Keratinocyte (primary cell): ENCODE measurements around the gene OTUD7B. TPM values are rescaled to one million over a fixed set of nuclear protein-coding genes. Genes with fewer than 3 reads are reported as not detected.
A peak's percentile ranks its signal among the peaks of the same experiment; 100 is the strongest.

ENCODE experiments used
- DNase-seq: peaks from one replicate; pipeline ENCODE4 v3.0.0-alpha.2; 2011; ENCODE audit warnings: low read depth, missing footprints, low spot score
- FAIRE-seq: peaks from 2 replicates; lab custom pipeline; 2011; peaks lifted over from hg19 to GRCh38; lab: Jason Lieb, UNC
- H2AFZ ChIP-seq: 2 replicates; pipeline ENCODE4 v1.6.0; 2012; ENCODE audit warnings: low read length, control low read depth, inconsistent platforms; ENCODE audit not compliant: control insufficient read depth
- H3K27ac ChIP-seq: 2 replicates; pipeline ENCODE4 v1.5.1; 2011; ENCODE audit warnings: low read length; ENCODE audit not compliant: control insufficient read depth, insufficient read depth
- H3K27me3 ChIP-seq: 3 replicates; pipeline ENCODE4 v1.6.0; 2011; ENCODE audit warnings: low read length; ENCODE audit not compliant: control insufficient read depth, insufficient read depth; ENCODE audit errors: extremely low read depth
- H3K36me3 ChIP-seq, 2 experiments: 2 replicates in 1 of 2; 3 replicates in 1 of 2; pipeline ENCODE4 v1.5.1; 2011; ENCODE audit warnings: low read length in 2 of 2, mild to moderate bottlenecking in 1 of 2; ENCODE audit not compliant: control insufficient read depth in 2 of 2, insufficient read depth in 2 of 2; ENCODE audit errors: extremely low read depth in 1 of 2
- H3K4me1 ChIP-seq: 3 replicates; pipeline ENCODE4 v1.5.1; 2011; ENCODE audit warnings: low read length; ENCODE audit not compliant: control insufficient read depth, insufficient read depth; ENCODE audit errors: extremely low read depth
- H3K4me2 ChIP-seq: 3 replicates; pipeline ENCODE4 v1.6.0; 2011; ENCODE audit warnings: low read depth, low read length; ENCODE audit not compliant: control insufficient read depth, insufficient read depth; ENCODE audit errors: extremely low read depth
- H3K4me3 ChIP-seq, 3 experiments: fragments of 200-600 bp in 1 of 3; sonication (generic) in 1 of 3; 2 replicates in 2 of 3; 3 replicates in 1 of 3; pipeline ENCODE4 v1.5.1; 2011 to 2016; ENCODE audit warnings: low read length in 3 of 3, mild to moderate bottlenecking in 3 of 3, control low read depth in 2 of 3, inconsistent platforms in 1 of 3, low read depth in 1 of 3, mixed read lengths in 1 of 3, mixed run types in 1 of 3, moderate library complexity in 1 of 3; ENCODE audit not compliant: control insufficient read depth in 2 of 3, insufficient read depth in 2 of 3; ENCODE audit errors: extremely low read depth in 1 of 3
- H3K79me2 ChIP-seq: 2 replicates; pipeline ENCODE4 v1.6.0; 2012; ENCODE audit warnings: low read length; ENCODE audit not compliant: control insufficient read depth, insufficient read depth
- H3K9ac ChIP-seq: 3 replicates; pipeline ENCODE4 v1.6.0; 2011; ENCODE audit warnings: low read length; ENCODE audit not compliant: control insufficient read depth, insufficient read depth; ENCODE audit errors: extremely low read depth
- H3K9me1 ChIP-seq: 3 replicates; pipeline ENCODE4 v1.6.0; 2011; ENCODE audit warnings: low read length; ENCODE audit not compliant: control insufficient read depth, insufficient read depth; ENCODE audit errors: extremely low read depth
- H3K9me3 ChIP-seq: 2 replicates; pipeline ENCODE4 v1.5.1; 2012; ENCODE audit warnings: low read depth, low read length; ENCODE audit not compliant: control insufficient read depth
- H4K20me1 ChIP-seq: 3 replicates; pipeline ENCODE4 v1.6.0; 2011; ENCODE audit warnings: low read length; ENCODE audit not compliant: control insufficient read depth, insufficient read depth; ENCODE audit errors: extremely low read depth
- EZH2 ChIP-seq: IDR thresholded peaks from one replicate; pipeline ENCODE4 v1.6.1; 2012; ENCODE audit warnings: inconsistent platforms, mild to moderate bottlenecking, low read length, moderate library complexity
- dilution Hi-C: fragments of 300-500 bp; cut with MboI; formaldehyde crosslinking; loops from one replicate; pipeline ENCODE4 v1.7.0; 2020; ENCODE audit warnings: low sequenced_read_pairs; ENCODE audit not compliant: extremely low pct_ligation_motif_present
- polyA plus RNA-seq, 5 experiments: library from polyadenylated mRNA; depleted of rRNA in 3 of 5; stranded (reverse) in 3 of 5; stranded (forward) in 1 of 5; unstranded in 1 of 5; fragments of >200 nt; gene quantifications; 1 replicate in 1 of 5; 2 replicates in 3 of 5; 3 replicates in 1 of 5; pipeline versions ENCODE4 v1.2.1 to v1.2.3, GENCODE V29; 2011 to 2012; ENCODE audit warnings: missing spikeins in 2 of 5, low read depth in 1 of 5, low replicate concordance in 1 of 5
- TF ChIP-seq, protein P1 (sequence below), 3 experiments: IDR thresholded peaks in 1 of 3; conservative IDR thresholded peaks in 1 of 3; optimal IDR thresholded peaks in 1 of 3; 2 replicates in 2 of 3; 3 replicates in 1 of 3; pipeline versions ENCODE3 to v1.5.1; 2011; ENCODE audit warnings: low read length in 3 of 3, mild to moderate bottlenecking in 3 of 3, moderate library complexity in 2 of 3, control low read depth in 1 of 3, inconsistent platforms in 1 of 3; ENCODE audit not compliant: insufficient read depth in 2 of 3; ENCODE audit errors: extremely low read depth in 1 of 3

OTUD7B gene
- polyA plus RNA-seq, 1 donor (not counting 4 experiments of a cell fraction or from before 2014, with no cell fraction given): 8.7 TPM

DNA sequence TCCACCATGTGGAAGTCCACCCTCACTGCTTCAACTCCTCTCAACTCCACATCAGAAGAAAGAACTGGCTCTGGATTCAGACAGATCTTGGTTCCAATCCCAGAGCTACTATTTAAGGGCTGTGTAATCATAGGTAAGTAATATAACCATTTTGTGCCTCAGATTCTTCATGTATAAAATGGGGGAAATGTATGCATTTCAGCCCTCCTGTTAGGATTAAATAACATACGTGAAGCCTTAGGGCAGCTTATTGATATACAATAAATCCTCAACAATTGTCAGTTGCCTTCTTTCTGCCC lies 23.3 kb downstream of the OTUD7B start:
- Histone ChIP-seq H4K20me1 (peaks cover 2% of the 10 kb centered on the region), H3K4me3 (no peak overlapping the region), H3K4me1 (peaks cover 12% of the 10 kb centered on the region), H3K9me3 (no peaks in the 10 kb centered on the region), H3K27ac (no peak overlapping the region), H3K4me2 (peak overlapping the region; percentile 11), H2AFZ (no peak overlapping the region), H3K9me1 (no peaks in the 10 kb centered on the region), H3K9ac (no peak overlapping the region), H3K27me3 (no peaks in the 10 kb centered on the region), H3K79me2 (peaks cover 50% of the 10 kb centered on the region), H3K36me3 (no peaks in the 10 kb centered on the region)
- FAIRE-seq: no peak
- dilution Hi-C loops: no loop called here
- TF ChIP-seq EZH2: no peak
- TF ChIP-seq, protein P1, sequence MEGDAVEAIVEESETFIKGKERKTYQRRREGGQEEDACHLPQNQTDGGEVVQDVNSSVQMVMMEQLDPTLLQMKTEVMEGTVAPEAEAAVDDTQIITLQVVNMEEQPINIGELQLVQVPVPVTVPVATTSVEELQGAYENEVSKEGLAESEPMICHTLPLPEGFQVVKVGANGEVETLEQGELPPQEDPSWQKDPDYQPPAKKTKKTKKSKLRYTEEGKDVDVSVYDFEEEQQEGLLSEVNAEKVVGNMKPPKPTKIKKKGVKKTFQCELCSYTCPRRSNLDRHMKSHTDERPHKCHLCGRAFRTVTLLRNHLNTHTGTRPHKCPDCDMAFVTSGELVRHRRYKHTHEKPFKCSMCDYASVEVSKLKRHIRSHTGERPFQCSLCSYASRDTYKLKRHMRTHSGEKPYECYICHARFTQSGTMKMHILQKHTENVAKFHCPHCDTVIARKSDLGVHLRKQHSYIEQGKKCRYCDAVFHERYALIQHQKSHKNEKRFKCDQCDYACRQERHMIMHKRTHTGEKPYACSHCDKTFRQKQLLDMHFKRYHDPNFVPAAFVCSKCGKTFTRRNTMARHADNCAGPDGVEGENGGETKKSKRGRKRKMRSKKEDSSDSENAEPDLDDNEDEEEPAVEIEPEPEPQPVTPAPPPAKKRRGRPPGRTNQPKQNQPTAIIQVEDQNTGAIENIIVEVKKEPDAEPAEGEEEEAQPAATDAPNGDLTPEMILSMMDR (optimal IDR thresholded peaks at IDR 0.05 in 1 of 3, IDR thresholded peaks at IDR 0.05 in 1 of 3, conservative IDR thresholded peaks at IDR 0.05 in 1 of 3; ENCODE audit: extremely low read depth in 1 of 3, insufficient read depth in 2 of 3, low read length in 3 of 3): no peak
- no peak for DNase-seq

- Histone ChIP-seq H3K4me3 (no peak overlapping the region), H3K9ac (no peak overlapping the region), H3K27ac (no peak overlapping the region), H3K27me3 (no peaks in the 10 kb centered on the region), H3K4me2 (peak overlapping the region; percentile 11), H2AFZ (no peak overlapping the region), H3K79me2 (peaks cover 46% of the 10 kb centered on the region), H3K9me3 (no peaks in the 10 kb centered on the region), H3K9me1 (no peaks in the 10 kb centered on the region), H4K20me1 (no peaks in the 10 kb centered on the region), H3K36me3 (no peaks in the 10 kb centered on the region), H3K4me1 (peaks cover 12% of the 10 kb centered on the region)
- peak; percentile 26 for FAIRE-seq
- TF ChIP-seq, protein P1 (optimal IDR thresholded peaks at IDR 0.05 in 1 of 3, IDR thresholded peaks at IDR 0.05 in 1 of 3, conservative IDR thresholded peaks at IDR 0.05 in 1 of 3; ENCODE audit: extremely low read depth in 1 of 3, insufficient read depth in 2 of 3, low read length in 3 of 3): no peak
- TF ChIP-seq EZH2: no peak
- dilution Hi-C loops: no loop called here
- no peak for DNase-seq
Measured at GRCh38 chr1:149986486-149987296, 23.8 kb downstream of the OTUD7B start.
